Astrocyte (in vitro differentiated cells and primary cell): ENCODE measurements around the gene CSMD2. TPM values are rescaled to one million over a fixed set of nuclear protein-coding genes. Genes with fewer than 3 reads are reported as not detected.

Source experiments
- DNase-seq: peaks from one replicate; pipeline ENCODE4 v3.0.0-alpha.2; 2010; ENCODE audit warnings: low read depth
- FAIRE-seq: peaks from 2 replicates; lab custom pipeline; 2011; peaks lifted over from hg19 to GRCh38; lab: Jason Lieb, UNC
- H2AFZ ChIP-seq: 2 replicates; pipeline ENCODE4 v1.6.0; 2012; ENCODE audit warnings: low read depth, low read length, inconsistent platforms
- H3K27ac ChIP-seq: 2 replicates; pipeline ENCODE4 v1.5.1; 2011; ENCODE audit warnings: low read depth, low read length, inconsistent platforms
- H3K27me3 ChIP-seq: 2 replicates; pipeline ENCODE4 v1.6.0; 2011; ENCODE audit warnings: low read length, inconsistent platforms; ENCODE audit not compliant: insufficient read depth
- H3K36me3 ChIP-seq: 2 replicates; pipeline ENCODE4 v1.5.1; 2011; ENCODE audit warnings: low read length, inconsistent platforms; ENCODE audit not compliant: insufficient read depth
- H3K4me1 ChIP-seq: 2 replicates; pipeline ENCODE4 v1.5.1; 2011; ENCODE audit warnings: low read length, inconsistent platforms; ENCODE audit not compliant: insufficient read depth
- H3K4me2 ChIP-seq: 2 replicates; pipeline ENCODE4 v1.6.0; 2012; ENCODE audit warnings: low read length, inconsistent platforms
- H3K4me3 ChIP-seq: 2 replicates; pipeline ENCODE4 v1.5.1; 2011; ENCODE audit warnings: low read depth, mild to moderate bottlenecking, low read length, inconsistent platforms; ENCODE audit not compliant: insufficient read depth
- H3K79me2 ChIP-seq: 2 replicates; pipeline ENCODE4 v1.6.0; 2012; ENCODE audit warnings: mild to moderate bottlenecking, low read length, inconsistent platforms; ENCODE audit not compliant: insufficient read depth
- H3K9ac ChIP-seq: 2 replicates; pipeline ENCODE4 v1.6.0; 2012; ENCODE audit warnings: mild to moderate bottlenecking, low read length, inconsistent platforms
- H3K9me3 ChIP-seq: 2 replicates; pipeline ENCODE4 v1.5.1; 2012; ENCODE audit warnings: low read depth, mild to moderate bottlenecking, low read length, inconsistent platforms; ENCODE audit not compliant: insufficient read depth
- H4K20me1 ChIP-seq: 2 replicates; pipeline ENCODE4 v1.6.0; 2012; ENCODE audit warnings: low read length, inconsistent platforms; ENCODE audit not compliant: insufficient read depth
- H3K27ac Mint-ChIP-seq: one replicate; pipeline ENCODE4 v1.8.0; 2021; ENCODE audit warnings: mild to moderate bottlenecking, mixed read lengths; ENCODE audit not compliant: unreplicated experiment
- H3K27me3 Mint-ChIP-seq: one replicate; pipeline ENCODE4 v1.8.0; 2021; ENCODE audit warnings: low read depth, mixed read lengths; ENCODE audit not compliant: unreplicated experiment
- H3K36me3 Mint-ChIP-seq: one replicate; pipeline ENCODE4 v1.8.0; 2021; ENCODE audit warnings: low read depth, mixed read lengths; ENCODE audit not compliant: unreplicated experiment
- H3K4me1 Mint-ChIP-seq: one replicate; pipeline ENCODE4 v1.8.0; 2021; ENCODE audit warnings: low read depth, mixed read lengths; ENCODE audit not compliant: unreplicated experiment
- H3K4me3 Mint-ChIP-seq: one replicate; pipeline ENCODE4 v1.8.0; 2021; ENCODE audit warnings: mild to moderate bottlenecking, moderate library complexity, mixed read lengths; ENCODE audit not compliant: unreplicated experiment
- H3K9me3 Mint-ChIP-seq: one replicate; pipeline ENCODE4 v1.8.0; 2021; ENCODE audit warnings: mild to moderate bottlenecking, mixed read lengths; ENCODE audit not compliant: unreplicated experiment
- EZH2 ChIP-seq: IDR thresholded peaks from 2 replicates; pipeline ENCODE4 v1.6.1; 2012; ENCODE audit warnings: mild to moderate bottlenecking, low read length, inconsistent platforms; ENCODE audit not compliant: insufficient read depth
- total RNA-seq: library from RNA; stranded (reverse); gene quantifications from 2 replicates; pipeline ENCODE4 v1.2.1, GENCODE V29; 2021
- TF ChIP-seq, protein P1 (sequence below): IDR thresholded peaks from 2 replicates; pipeline ENCODE4 v1.5.1; 2011; ENCODE audit warnings: low read depth, mild to moderate bottlenecking, inconsistent platforms, low read length, moderate library complexity; ENCODE audit not compliant: insufficient read depth

Gene CSMD2
- total RNA-seq, 1 donor from 2014 or later, result 11.1 TPM

DNA sequence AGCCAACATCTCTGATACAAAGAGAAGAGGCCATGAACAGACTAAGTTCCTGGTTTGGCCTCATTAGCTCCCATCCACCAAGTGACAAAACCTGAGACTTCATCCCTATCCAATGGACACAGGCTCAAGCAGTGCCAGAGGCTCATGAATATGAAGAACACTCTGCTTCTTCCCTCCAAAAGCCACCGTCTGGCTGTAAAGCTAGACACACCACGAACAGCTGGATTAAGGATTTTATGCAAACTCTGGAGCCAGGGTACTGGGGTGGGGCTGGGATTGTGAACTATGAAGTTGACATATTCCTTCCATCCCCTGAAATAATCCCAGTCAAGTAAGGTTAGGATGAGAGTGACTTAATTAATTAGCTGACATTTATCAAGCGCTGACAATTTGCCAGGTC, 139.4 kb downstream of the CSMD2 start:
- no peak for TF ChIP-seq EZH2
- TF ChIP-seq, protein P1, sequence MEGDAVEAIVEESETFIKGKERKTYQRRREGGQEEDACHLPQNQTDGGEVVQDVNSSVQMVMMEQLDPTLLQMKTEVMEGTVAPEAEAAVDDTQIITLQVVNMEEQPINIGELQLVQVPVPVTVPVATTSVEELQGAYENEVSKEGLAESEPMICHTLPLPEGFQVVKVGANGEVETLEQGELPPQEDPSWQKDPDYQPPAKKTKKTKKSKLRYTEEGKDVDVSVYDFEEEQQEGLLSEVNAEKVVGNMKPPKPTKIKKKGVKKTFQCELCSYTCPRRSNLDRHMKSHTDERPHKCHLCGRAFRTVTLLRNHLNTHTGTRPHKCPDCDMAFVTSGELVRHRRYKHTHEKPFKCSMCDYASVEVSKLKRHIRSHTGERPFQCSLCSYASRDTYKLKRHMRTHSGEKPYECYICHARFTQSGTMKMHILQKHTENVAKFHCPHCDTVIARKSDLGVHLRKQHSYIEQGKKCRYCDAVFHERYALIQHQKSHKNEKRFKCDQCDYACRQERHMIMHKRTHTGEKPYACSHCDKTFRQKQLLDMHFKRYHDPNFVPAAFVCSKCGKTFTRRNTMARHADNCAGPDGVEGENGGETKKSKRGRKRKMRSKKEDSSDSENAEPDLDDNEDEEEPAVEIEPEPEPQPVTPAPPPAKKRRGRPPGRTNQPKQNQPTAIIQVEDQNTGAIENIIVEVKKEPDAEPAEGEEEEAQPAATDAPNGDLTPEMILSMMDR, result no peak
- H3K27me3 Mint-ChIP-seq, result peaks cover 6% of the 10 kb centered on the region
- H3K27ac Mint-ChIP-seq, result no peak overlapping the region

GRCh38 chr1:34024485-34024884, 140.5 kb downstream of the CSMD2 start:
- Histone ChIP-seq H3K27ac (no peak overlapping the region), H3K4me3 (no peak overlapping the region), H3K4me1 (no peaks in the 10 kb centered on the region), H3K79me2 (no peaks in the 10 kb centered on the region), H3K36me3 (peaks cover 2% of the 10 kb centered on the region), H2AFZ (no peak overlapping the region), H3K27me3 (no peaks in the 10 kb centered on the region), H3K9ac (no peak overlapping the region), H4K20me1 (peaks cover 39% of the 10 kb centered on the region), H3K4me2 (no peak overlapping the region), H3K9me3 (no peaks in the 10 kb centered on the region)
- Mint-ChIP-seq H3K4me1 (no peaks in the 10 kb centered on the region), H3K4me3 (no peak overlapping the region), H3K27me3 (peaks cover 9% of the 10 kb centered on the region), H3K27ac (no peak overlapping the region), H3K36me3 (peaks cover 9% of the 10 kb centered on the region), H3K9me3 (no peaks in the 10 kb centered on the region)
- no peak for TF ChIP-seq EZH2
- TF ChIP-seq, protein P1, result no peak
- no peak for FAIRE-seq
- DNase-seq, result no peak

More for the DNA sequence above, 139.4 kb downstream of the CSMD2 start:
- Histone ChIP-seq H3K4me2 (no peak overlapping the region), H2AFZ (no peak overlapping the region), H3K4me3 (no peak overlapping the region), H3K79me2 (no peaks in the 10 kb centered on the region), H4K20me1 (peaks cover 28% of the 10 kb centered on the region), H3K4me1 (no peaks in the 10 kb centered on the region), H3K9ac (no peak overlapping the region), H3K27me3 (no peaks in the 10 kb centered on the region), H3K36me3 (peaks cover 2% of the 10 kb centered on the region), H3K9me3 (no peaks in the 10 kb centered on the region), H3K27ac (no peak overlapping the region)
- Mint-ChIP-seq H3K36me3 (peaks cover 11% of the 10 kb centered on the region), H3K4me3 (no peak overlapping the region), H3K9me3 (no peaks in the 10 kb centered on the region), H3K4me1 (no peaks in the 10 kb centered on the region)
- FAIRE-seq (no peak), DNase-seq (no peak)

GRCh38 chr1:34019741-34020552, 145.1 kb downstream of the CSMD2 start:
- Histone ChIP-seq H3K4me1 (no peaks in the 10 kb centered on the region), H2AFZ (no peak overlapping the region), H3K9ac (no peak overlapping the region), H3K36me3 (no peaks in the 10 kb centered on the region), H3K27ac (no peak overlapping the region), H4K20me1 (peaks cover 42% of the 10 kb centered on the region), H3K4me3 (no peak overlapping the region), H3K79me2 (no peaks in the 10 kb centered on the region), H3K27me3 (no peaks in the 10 kb centered on the region), H3K9me3 (no peaks in the 10 kb centered on the region), H3K4me2 (no peak overlapping the region)
- H3K27me3 Mint-ChIP-seq, result peaks cover 9% of the 10 kb centered on the region
- DNase-seq, result no peak
- H3K36me3 Mint-ChIP-seq, result peaks cover 9% of the 10 kb centered on the region
- no peak overlapping the region for H3K27ac Mint-ChIP-seq
- no peak for TF ChIP-seq EZH2
- TF ChIP-seq, protein P1, result no peak
- H3K9me3 Mint-ChIP-seq, result no peaks in the 10 kb centered on the region
- no peaks in the 10 kb centered on the region for H3K4me1 Mint-ChIP-seq
- no peak overlapping the region for H3K4me3 Mint-ChIP-seq
- FAIRE-seq, result no peak
